ENCODE results near the gene OR10A5.
A peak's percentile ranks its signal among the peaks of the same experiment; 100 is the strongest.
"Not testable (repeated sequence)": the region's sequence is repeated elsewhere in the genome, so short reads cannot be mapped to it uniquely, and the experiment has no call there.

OR10A5 gene

GRCh38 chr11:6876325-6876724 is 30.8 kb downstream of the OR10A5 start, which contains the start of gene OR10A4:
TSS of gene OR10A4 (plus strand) at chr11:6876625. CDS start at chr11:6876648, 23 bp downstream.
- DNase-seq (ENCODE audit: extremely low read depth, insufficient read length): no peak
- TF ChIP-seq CTCF (IDR thresholded peaks at IDR 0.05; ENCODE audit: insufficient read depth, low read length, poor library complexity, severe bottlenecking): no peak
- H3K27me3 ChIP-seq (replicated peaks; ENCODE audit: control insufficient read depth, insufficient read depth, low read length): no peaks in the 10 kb centered on the region
- H3K36me3 ChIP-seq (ENCODE audit: control insufficient read depth, insufficient read depth, low read length): no peaks in the 10 kb centered on the region
- no peak within 1 kb of the TSS for H3K4me3 ChIP-seq (replicated peaks; ENCODE audit: low read depth, low read length)

GRCh38 chr11:6876914-6877313 is 31.4 kb downstream of the OR10A5 start:
- DNase-seq (ENCODE audit: extremely low read depth, insufficient read length): peak; percentile 7
- Histone ChIP-seq H3K36me3 (ENCODE audit: control insufficient read depth, insufficient read depth, low read length) (no peaks in the 10 kb centered on the region), H3K27me3 (replicated peaks; ENCODE audit: control insufficient read depth, insufficient read depth, low read length) (no peaks in the 10 kb centered on the region), H3K4me3 (replicated peaks; ENCODE audit: low read depth, low read length) (no peak overlapping the region)
- TF ChIP-seq CTCF (IDR thresholded peaks at IDR 0.05; ENCODE audit: insufficient read depth, low read length, poor library complexity, severe bottlenecking): no peak

GRCh38 chr11:6882751-6883150 is 37.3 kb downstream of the OR10A5 start:
- no peaks in the 10 kb centered on the region; the same call in 1 of the 2 replicates for H3K27me3 ChIP-seq (replicated peaks; ENCODE audit: control insufficient read depth, insufficient read depth, low read length)
- H3K36me3 ChIP-seq (ENCODE audit: control insufficient read depth, insufficient read depth, low read length): no peaks in the 10 kb centered on the region
- no peak overlapping the region for H3K4me3 ChIP-seq (replicated peaks; ENCODE audit: low read depth, low read length)
- DNase-seq (ENCODE audit: extremely low read depth, insufficient read length): no peak
- TF ChIP-seq CTCF (IDR thresholded peaks at IDR 0.05; ENCODE audit: insufficient read depth, low read length, poor library complexity, severe bottlenecking): no peak

- H3K36me3 ChIP-seq (ENCODE audit: control insufficient read depth, insufficient read depth, low read length); DNase-seq (ENCODE audit: extremely low read depth, insufficient read length); H3K4me3 ChIP-seq (replicated peaks; ENCODE audit: low read depth, low read length); H3K27me3 ChIP-seq (replicated peaks; ENCODE audit: control insufficient read depth, insufficient read depth, low read length): not testable (repeated sequence)
These were observed 42.2 kb downstream of the OR10A5 start for GRCh38 chr11:6887711-6888110.

- no peaks in the 10 kb centered on the region for H3K36me3 ChIP-seq (ENCODE audit: control insufficient read depth, insufficient read depth, low read length)
- TF ChIP-seq CTCF (IDR thresholded peaks at IDR 0.05; ENCODE audit: insufficient read depth, low read length, poor library complexity, severe bottlenecking): no peak
- no peaks in the 10 kb centered on the region; the same call in 1 of the 2 replicates for H3K27me3 ChIP-seq (replicated peaks; ENCODE audit: control insufficient read depth, insufficient read depth, low read length)
- no peak for DNase-seq (ENCODE audit: extremely low read depth, insufficient read length)
- H3K4me3 ChIP-seq (replicated peaks; ENCODE audit: low read depth, low read length): no peak overlapping the region
These were observed 43.3 kb downstream of the OR10A5 start for GRCh38 chr11:6888830-6889229.

GRCh38 chr11:6889835-6890234 is 44.4 kb downstream of the OR10A5 start:
- no peak for TF ChIP-seq CTCF (IDR thresholded peaks at IDR 0.05; ENCODE audit: insufficient read depth, low read length, poor library complexity, severe bottlenecking)
- DNase-seq (ENCODE audit: extremely low read depth, insufficient read length): peak; percentile 10
- H3K36me3 ChIP-seq (ENCODE audit: control insufficient read depth, insufficient read depth, low read length): no peaks in the 10 kb centered on the region
- no peak overlapping the region for H3K4me3 ChIP-seq (replicated peaks; ENCODE audit: low read depth, low read length)
- H3K27me3 ChIP-seq (replicated peaks; ENCODE audit: control insufficient read depth, insufficient read depth, low read length): no peaks in the 10 kb centered on the region; the same call in 1 of the 2 replicates
